ENCODE results near the gene NR5A1. TPM values are rescaled to one million over a fixed set of nuclear protein-coding genes. Genes with fewer than 3 reads are reported as not detected.

The NR5A1 gene
- total and polyA plus RNA-seq, 10 of the 15 experiments (the other 5 are each of a cell fraction or from before 2014, with no cell fraction given), result 0.06 to 0.24 (median 0.08) TPM; not detected in 5

DNA sequence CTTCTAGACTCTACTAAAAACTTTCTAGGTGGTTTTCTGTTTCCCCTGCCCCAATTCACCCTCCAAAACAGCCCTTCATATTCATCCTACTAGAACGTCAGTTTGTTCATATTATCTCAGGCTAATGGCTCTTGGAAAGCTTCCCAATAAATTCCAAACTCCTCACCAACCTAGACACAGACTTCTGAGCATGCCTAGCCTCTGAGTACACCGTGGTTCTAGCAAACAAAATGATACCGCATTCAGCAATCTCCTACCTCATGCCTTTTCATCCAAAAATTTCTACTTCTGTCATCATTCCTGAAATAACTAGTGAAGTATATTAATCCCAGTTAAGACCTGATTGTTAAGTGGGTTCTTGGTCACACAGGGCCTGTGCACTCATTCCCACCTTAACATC lies 46.5 kb upstream of the NR5A1 start:
- no peak for FAIRE-seq
- no peak for ATAC-seq
- no peak overlapping the region for H3K9ac ChIP-seq (ENCODE audit: control insufficient read depth, insufficient read depth, low read length)
- SMC1A ChIA-PET (ENCODE audit: uncharacterized antibody, unreplicated experiment), result interaction anchor here (0.6 to 3.3 kb wide), 4 partner anchors 17 to 164 kb away, joined by 3 to 20 read pairs (median 8); no protein-coding TSS in a partner anchor
- in situ Hi-C loops (cut with MboI) (no loop called here), intact Hi-C loops (cut with micrococcal nuclease; ENCODE audit: unreplicated experiment) (loop anchor here (5.0 kb wide), 1 partner anchor 159 kb away; no protein-coding TSS in a partner anchor)
- H3K36me3 ChIP-seq (ENCODE audit: control insufficient read depth in 2 of 2, insufficient read depth in 2 of 2, low read length in 1 of 2), result no peaks in the 10 kb centered on the region
- TF ChIP-seq SMAD5 (IDR thresholded peaks at IDR 0.05; ENCODE audit: low read depth), result no peak
- no peak for TF ChIP-seq CEBPB (IDR thresholded peaks at IDR 0.05; ENCODE audit: borderline replicate concordance in 1 of 2, low read depth in 2 of 2, low read length in 2 of 2)
- TF ChIP-seq ASH2L (IDR thresholded peaks at IDR 0.05; ENCODE audit: borderline replicate concordance, low read depth), result no peak
- TF ChIP-seq, protein P1, sequence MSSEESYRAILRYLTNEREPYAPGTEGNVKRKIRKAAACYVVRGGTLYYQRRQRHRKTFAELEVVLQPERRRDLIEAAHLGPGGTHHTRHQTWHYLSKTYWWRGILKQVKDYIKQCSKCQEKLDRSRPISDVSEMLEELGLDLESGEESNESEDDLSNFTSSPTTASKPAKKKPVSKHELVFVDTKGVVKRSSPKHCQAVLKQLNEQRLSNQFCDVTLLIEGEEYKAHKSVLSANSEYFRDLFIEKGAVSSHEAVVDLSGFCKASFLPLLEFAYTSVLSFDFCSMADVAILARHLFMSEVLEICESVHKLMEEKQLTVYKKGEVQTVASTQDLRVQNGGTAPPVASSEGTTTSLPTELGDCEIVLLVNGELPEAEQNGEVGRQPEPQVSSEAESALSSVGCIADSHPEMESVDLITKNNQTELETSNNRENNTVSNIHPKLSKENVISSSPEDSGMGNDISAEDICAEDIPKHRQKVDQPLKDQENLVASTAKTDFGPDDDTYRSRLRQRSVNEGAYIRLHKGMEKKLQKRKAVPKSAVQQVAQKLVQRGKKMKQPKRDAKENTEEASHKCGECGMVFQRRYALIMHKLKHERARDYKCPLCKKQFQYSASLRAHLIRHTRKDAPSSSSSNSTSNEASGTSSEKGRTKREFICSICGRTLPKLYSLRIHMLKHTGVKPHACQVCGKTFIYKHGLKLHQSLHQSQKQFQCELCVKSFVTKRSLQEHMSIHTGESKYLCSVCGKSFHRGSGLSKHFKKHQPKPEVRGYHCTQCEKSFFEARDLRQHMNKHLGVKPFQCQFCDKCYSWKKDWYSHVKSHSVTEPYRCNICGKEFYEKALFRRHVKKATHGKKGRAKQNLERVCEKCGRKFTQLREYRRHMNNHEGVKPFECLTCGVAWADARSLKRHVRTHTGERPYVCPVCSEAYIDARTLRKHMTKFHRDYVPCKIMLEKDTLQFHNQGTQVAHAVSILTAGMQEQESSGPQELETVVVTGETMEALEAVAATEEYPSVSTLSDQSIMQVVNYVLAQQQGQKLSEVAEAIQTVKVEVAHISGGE (CRISPR knock-in tag; IDR thresholded peaks at IDR 0.05), result no peak
- no peak for TF ChIP-seq TCF7 (IDR thresholded peaks at IDR 0.05; ENCODE audit: borderline replicate concordance)
- BruUV-seq (replicated peaks), result no TSS peak
- RAD21 ChIA-PET (ENCODE audit: unreplicated experiment), result interaction anchor here (3.4 kb wide), 1 partner anchor 63 kb away, joined by 23 read pairs; no protein-coding TSS in a partner anchor
- no peaks in the 10 kb centered on the region for H3K9me3 ChIP-seq (replicated peaks; ENCODE audit: control insufficient read depth, insufficient read depth, low read length)
- WGBS (ENCODE audit: insufficient coverage, insufficient replicate concordance, low lambda C conversion rate, missing lambda C conversion rate), result 63% methylated on average over 3 of the region's 3 CpGs
- H3K4me2 ChIP-seq (ENCODE audit: control insufficient read depth, insufficient read depth), result no peak overlapping the region
- no peak overlapping the region for H3K27ac ChIP-seq (ENCODE audit: control insufficient read depth, insufficient read depth)
- CTCF ChIA-PET, result interaction anchor here (1.2 to 4.6 kb wide), 5 partner anchors 17 to 211 kb away, joined by 3 to 39 read pairs (median 27); no protein-coding TSS in a partner anchor
- no peak overlapping the region for H3K4me3 ChIP-seq
- H2AFZ ChIP-seq (ENCODE audit: control insufficient read depth, low read depth, low read length), result no peak overlapping the region
- POLR2A ChIA-PET, result interaction anchor here (0.5 kb wide), 1 partner anchor 508 kb away, joined by 5 read pairs; no protein-coding TSS in a partner anchor
- no peaks in the 10 kb centered on the region for H3K27me3 ChIP-seq (replicated peaks in 1 of 2; ENCODE audit: control insufficient read depth in 2 of 2, insufficient read depth in 2 of 2, low read length in 1 of 2)
- H4K20me1 ChIP-seq (ENCODE audit: control insufficient read depth, insufficient read depth), result no peaks in the 10 kb centered on the region
- H3K4me1 ChIP-seq (ENCODE audit: control insufficient read depth, insufficient read depth, low read length), result no peaks in the 10 kb centered on the region
- H3K79me2 ChIP-seq (ENCODE audit: control insufficient read depth, insufficient read depth, low read length), result no peaks in the 10 kb centered on the region
- DNase-seq (ENCODE audit: low read depth, low spot score), result no peak
